T-helper 9 cell (primary cell): ENCODE results near the gene NSFL1C.
A peak's percentile ranks its signal among the peaks of the same experiment; 100 is the strongest.

ENCODE experiments used
- DNase-seq: peaks from one replicate; pipeline ENCODE4 v3.0.0-alpha.2; 2020

The NSFL1C gene

DNA sequence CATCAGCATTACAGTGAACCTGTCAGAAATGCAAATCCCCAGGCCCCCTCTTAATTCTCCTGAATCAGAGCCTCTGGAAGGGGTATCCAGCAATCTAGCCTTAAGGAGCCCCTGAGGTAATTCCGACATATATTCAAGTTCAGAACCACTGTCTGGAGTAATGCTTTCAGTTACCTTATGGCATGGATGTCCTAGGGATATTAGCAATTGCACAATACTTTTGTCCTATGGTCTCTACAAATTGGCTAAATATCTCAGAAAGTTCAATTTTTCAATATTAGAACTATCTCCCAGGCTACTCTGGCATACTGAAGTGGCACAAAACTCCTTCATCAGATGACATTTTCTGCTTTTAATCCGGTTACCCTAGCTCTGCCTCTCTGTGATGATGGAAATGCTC lies 6.4 kb downstream of the NSFL1C start:
- no peak for DNase-seq

DNA sequence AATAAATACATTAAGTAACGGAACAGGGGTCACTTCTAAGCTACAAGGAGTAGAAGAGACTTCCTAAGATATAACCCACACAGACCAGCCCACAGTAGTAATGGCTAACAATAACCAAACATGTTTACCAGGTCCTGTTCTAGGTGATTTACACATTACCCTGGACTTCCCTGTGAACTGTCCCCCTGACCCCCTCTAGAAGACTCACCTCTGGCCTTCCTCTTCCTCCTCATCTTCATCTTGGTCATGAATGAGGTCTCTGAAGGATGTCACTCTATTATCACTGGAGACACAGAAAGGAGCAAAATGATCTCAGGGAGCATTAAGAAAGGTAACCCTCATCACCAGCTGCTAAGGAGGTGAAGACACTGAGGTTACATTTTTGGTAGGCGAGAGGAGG lies 8.7 kb downstream of the NSFL1C start:
- DNase-seq = no peak

DNA sequence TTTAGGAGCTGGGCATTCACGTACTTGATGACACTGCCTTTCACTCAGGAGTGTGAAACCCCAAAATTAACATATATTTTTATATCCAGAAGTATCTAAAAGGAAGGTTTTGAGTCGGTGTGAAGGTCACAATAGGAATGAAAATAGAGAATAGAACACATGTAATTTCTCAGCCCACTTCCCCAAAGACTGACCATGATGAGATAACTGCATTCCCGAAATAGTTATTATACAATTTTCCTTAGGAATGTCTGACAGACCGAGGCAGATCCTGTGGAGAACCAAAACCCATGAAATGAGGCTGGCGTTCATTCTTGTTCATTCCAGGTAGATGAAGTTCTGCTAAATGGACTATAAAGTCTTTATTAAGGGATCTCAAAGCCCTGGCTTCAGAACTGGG lies 10.3 kb downstream of the NSFL1C start:
- DNase-seq = no peak

DNA sequence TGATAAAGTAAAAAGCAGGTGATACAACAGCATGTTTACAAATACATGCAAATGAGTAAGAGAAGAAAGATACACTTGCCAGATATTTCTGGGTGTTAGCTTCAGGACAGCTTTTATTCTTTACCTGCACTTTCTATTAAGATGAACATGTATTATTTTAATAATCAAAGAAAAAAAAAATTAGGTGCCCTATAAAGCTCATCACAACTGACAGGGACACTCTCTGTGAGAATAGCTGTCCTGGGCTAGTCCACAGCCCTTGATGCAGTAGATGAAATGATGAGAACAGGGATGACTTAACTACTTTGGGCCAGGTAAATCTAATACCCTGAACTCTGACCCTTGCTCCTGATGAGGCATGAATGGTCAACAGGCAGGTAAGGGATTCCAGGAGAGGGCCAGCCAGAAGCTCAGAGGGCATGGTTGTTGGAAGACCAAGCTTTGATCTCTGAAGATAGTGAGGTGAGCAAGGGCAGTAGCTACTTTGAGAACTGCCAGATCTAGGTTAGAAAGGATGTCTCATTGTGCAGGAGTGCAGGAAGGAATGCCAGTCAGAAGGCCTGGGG lies 15.6 kb downstream of the NSFL1C start:
- DNase-seq = no peak

DNA sequence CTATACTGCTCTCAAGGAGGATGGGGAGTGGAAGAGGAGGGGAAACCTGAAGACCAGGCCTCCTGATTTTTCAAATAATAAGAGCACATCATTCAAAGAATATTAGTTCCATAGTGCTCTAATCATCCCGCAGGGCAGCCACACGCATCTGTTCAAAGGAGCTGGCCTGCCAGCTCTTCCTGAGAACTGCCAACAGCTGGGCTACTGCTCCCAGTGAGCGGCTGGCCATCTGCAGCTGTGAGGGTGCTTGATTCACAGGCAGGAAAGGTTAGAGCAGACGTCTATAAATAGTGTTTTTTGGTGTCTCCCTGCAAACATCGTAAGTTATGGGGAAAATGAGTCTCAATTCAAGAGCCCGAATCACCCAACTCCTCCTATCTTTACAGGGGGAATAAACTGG lies 17.3 kb downstream of the NSFL1C start:
- DNase-seq = no peak

DNA sequence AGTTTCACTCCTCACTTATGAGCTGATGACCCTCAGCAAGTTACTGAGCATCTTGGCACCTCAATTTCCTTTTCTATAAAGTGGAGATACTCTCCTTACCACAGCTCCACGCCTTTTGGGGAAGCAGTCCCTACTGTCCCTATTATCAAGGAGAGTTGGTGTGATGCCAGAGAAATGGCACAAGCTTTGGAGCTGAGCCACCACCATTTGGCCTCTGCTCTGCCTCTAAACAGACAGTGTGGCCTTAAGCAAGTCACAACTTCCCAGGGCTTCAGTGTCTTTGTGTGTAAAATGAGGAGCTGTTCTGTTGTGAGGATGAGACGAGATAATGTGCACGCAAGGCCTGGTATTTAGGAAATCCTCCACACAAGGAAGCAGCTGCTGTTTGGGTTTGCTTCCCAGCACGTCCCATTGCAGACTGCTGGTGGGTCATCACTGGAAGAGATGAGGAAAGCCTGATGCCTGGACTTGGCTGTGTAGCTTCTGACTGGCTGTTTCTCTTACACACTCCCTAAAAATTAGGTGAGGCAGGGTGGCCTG lies 18.5 kb downstream of the NSFL1C start:
- DNase-seq = no peak

DNA sequence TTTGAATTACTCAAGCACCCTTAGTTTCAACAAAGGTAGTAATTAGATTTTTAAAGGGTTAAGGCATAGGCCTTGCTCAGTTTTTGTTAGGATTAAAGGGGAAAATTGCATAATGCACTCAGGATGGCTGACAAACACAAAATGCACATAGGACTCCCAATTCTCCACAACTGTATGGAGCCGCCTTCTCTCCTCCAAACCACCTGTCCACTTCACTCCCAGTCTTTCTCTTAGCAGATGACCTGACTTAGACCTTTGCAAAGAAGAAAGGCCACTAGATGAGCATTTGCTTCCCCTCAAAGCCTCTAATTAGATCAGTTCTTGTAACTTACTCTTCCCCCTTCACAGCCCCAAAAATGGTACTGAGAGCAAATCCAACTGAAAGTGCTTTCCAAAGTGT lies 20.1 kb downstream of the NSFL1C start:
- DNase-seq = no peak

DNA sequence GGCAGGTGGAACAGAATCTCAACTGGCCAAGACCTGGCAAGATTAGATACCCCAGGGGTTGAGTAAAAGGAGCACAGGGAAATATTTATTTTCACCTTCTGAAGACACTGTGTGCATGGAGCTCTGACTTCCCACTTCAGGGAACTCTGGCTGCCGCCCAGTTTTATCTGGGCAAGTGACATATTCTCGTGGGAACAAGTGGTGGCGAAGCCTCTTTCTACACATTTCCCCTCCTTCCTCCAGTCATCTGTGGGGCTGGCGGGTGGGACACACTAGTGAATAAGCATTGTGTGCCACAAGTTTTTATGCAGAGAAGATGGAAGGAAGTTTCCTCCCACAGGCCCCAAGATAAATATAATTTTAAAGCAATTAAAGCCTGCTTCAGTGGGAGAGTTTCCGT lies 23.6 kb downstream of the NSFL1C start:
- DNase-seq = no peak

DNA sequence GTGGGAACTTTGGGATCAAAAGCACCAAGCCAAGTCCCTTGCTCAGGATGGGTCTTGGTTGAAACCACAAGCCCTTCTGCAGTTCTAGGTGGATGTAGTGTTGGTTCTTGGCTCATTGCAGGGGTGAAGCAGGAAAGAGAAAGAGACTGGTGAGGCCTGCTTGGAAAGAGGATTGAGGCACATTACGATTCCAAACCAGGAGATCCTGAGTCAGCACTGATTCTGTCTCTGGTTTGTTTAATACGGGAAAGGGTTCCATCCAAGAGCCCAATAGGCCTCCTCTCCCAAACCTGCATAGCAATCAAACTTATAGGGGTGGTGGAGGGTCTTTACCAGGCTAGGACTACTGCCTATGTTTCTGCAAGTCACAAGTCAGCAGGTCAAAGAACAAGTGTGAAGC lies 24.3 kb downstream of the NSFL1C start:
- DNase-seq = no peak

DNA sequence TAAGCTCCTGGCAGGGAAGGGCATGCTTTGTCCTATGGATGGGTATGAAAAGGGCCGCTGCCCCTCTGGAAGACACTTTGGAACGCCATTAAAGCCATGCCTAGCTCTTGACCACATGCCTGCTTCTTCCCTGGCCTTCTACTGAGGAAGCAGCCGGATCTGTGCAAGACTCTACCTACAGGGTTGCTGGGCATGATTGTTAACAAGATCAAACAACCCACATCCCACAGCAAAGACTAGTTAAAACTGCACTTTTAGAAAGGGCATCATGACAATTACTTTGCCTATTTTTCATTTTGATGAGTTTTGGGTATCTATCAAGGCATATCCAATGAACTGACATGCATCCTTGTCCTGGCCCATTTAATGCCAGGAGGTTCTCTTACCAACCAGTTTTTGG lies 25.5 kb downstream of the NSFL1C start:
- no peak for DNase-seq

DNA sequence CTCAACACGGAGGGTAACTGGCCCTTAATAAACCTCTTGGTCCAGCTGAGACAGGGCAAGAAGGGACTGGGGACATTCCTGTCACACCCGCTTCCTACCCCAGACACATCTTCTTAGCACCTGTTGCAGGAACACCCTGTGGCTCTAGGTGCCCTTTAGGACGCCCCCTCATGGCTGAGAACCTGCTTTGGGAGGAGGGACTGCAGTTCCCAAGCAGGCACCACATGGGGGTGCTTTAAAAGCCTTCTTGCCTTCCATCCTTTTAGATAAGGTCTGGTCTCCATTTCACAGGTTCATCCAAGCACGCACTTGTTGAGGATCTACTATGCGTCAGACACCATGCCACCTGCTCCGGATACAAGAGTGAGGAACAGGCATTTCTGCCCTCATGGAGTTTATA lies 26.6 kb downstream of the NSFL1C start:
- DNase-seq = no peak

DNA sequence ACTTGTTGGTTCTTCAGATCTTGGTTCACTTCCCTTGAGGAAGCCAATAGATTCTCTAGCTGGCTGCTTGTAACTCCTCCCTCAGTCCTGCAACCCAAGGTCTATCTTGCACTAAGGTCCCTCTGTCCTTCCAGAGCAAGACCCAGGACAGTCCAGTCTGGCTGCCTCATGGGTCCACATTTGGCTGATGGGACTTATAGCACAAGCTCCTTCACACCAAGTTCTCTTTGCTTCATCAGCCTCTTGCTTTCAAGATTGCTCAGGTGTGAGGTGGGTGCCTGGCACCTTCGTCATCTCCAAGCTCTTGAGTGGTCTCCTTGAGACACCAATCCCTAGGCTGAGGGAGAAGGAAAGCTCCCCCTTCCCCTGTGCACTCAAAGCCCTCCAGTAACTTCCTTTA lies 28.3 kb downstream of the NSFL1C start:
- DNase-seq = no peak

DNA sequence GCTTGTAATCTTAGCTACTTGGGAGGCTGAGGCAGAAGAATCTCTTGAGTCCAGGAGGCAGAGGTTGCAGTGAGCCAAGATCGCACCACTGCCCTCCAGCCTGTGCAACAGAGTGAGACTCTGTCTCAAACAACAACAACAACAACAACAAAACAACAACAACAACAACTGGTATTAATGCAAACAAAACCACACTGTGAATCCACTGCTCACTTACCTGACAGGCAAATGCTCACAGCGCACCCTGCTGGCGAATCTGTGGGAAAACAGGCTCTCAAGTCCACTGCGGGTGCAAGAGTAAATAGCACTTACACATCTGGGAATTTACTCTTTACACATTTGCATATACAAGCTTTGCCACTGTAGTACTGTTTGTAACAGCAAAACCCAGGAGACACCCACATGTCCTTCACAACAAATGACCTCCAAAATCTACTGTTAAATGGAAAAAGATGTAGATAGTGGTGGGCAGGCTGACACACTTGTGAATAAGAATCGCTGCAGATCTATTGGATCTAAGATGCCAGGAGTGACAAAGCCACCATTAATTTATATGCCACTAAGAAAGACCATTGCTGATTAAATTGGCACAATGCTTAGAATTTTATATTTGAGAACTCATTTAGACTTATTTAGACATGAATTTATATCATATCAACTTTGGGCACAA lies 29.3 kb downstream of the NSFL1C start:
- peak; percentile 77 for DNase-seq

DNA sequence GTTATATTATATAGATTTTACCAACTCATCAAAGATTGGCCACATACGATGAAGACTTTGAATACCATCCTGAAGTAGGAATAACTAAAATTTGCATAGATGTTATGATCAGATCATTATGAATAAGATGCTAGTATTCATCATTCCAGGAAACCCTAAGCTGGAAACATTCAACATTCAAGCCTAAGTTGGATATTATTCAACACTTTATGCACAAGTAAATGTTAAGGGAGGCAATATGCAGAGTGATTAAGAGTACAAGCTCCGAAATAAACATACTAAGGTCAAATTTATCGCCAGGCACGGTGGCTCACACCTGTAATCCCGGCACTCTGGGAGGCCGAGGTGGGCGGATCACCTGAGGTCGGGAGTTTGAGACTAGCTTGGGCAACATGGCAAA lies 30.4 kb downstream of the NSFL1C start:
- DNase-seq = no peak

DNA sequence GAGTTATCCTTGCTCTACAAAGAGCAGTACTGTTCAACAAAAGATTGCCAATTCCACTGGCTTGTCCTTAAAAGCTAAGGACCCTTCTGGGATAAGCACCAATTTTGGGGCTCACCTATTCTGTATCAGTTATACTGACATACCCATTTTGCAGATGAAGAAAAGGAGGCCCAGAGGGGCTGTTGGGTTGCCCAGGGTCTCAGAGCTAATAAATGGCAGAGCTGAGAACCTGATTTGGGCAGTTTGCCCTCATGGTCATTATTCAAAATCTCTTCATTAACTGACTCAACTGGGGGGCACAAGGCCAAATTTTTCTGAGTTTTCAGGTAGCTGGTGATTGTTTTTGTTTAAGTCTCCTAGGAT lies 31.3 kb downstream of the NSFL1C start:
- no peak for DNase-seq

DNA sequence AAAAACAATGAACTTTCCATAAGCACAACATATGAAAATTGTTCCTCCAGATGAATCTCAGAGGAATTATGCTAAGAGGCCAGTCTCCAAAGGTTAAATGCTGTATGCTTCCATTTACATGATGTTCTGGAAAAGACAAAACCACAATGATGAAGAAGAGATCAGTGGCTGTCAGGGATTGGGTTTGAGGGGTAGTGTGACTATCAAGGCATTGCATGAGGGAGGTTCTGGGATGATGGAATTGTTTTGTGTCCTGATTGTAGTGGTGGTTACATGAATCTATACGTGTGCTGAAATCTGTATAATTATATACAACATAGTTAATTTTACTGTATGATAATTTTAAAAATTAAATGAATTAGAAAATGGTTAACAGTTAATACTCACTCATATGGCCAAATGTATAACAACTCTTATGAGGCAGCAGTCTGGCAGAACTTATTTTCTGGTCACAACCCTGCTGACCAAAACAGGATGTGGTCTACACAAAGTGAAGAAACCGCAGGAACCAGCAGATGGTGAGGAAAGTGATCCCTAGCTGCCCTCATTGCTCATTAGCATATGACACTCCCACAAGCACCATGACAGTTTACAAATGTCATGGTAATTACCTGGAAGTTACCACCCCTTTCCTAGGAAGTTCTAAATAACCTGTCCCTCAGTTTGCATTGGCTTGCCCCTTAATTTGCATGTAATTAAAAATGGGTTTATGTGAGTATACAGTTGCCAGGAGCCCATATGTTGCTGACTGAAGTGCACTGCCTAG lies 31.9 kb downstream of the NSFL1C start:
- DNase-seq = peak; percentile 32

DNA sequence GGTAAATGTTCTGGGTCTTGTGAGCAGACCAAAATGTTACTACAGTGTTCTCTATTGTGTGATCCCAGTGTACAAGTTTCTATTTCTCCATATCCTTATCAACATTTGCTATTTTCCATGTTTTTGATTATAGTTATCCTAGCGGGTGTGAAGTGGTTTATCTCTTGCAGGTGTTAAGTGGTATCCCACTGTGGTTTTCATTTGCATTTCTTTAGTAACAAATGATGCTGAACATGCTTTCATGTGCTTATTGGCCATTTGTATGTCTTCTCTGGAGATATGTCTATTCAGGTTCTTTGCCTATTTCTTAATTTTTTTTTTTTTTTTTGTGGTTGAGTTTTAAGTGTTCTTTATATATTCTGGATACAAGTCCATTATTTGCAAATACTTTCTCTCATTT lies 35.5 kb downstream of the NSFL1C start:
- DNase-seq = no peak

DNA sequence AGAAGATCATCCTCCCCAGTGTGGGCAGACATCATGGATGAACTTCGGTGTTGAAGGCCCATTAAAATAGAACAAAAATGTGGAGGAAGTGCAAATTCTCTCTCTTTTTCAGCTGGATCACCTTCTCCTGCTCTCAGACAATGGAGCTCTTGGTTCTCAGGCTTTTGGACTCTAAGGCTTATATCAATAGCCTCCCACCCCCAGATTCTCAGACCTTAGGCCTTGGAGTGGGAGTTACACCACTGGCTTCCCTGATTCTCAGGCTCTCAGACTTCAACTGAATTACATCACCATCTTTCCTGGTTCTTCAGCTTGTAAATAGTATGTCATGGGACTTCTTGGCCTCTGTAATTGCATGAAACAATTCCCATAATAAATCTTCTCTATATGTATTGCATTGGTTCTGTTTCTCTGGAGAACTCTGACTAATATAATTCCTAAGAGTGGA lies 36.6 kb downstream of the NSFL1C start:
- DNase-seq = no peak

DNA sequence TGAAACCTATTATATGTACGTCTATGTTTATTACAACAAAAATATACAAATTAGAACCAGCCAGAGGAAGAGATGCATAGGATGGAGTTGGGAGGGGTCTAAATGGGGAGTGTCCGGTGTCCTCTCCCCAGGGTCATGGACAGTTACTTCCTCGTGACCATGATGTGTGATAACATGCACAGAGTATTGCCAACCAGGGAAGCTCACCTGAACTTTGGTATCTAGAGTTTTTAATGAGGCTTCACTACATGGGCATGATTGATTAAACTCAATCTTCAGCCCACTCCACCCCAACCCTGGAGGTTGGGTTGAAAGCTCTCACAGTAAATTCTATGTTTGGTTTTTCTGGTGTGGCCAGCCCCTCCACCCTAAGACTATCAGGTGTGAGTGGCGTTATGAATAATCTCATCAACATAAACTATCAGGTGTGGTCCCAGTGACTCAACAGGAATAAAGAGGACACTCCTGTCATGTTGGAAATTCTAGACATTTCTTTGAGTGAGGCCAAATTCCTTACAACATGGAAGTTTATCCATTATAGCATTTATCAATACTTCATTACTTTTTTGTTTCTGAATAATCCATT lies 37.4 kb downstream of the NSFL1C start:
- DNase-seq = no peak

DNA sequence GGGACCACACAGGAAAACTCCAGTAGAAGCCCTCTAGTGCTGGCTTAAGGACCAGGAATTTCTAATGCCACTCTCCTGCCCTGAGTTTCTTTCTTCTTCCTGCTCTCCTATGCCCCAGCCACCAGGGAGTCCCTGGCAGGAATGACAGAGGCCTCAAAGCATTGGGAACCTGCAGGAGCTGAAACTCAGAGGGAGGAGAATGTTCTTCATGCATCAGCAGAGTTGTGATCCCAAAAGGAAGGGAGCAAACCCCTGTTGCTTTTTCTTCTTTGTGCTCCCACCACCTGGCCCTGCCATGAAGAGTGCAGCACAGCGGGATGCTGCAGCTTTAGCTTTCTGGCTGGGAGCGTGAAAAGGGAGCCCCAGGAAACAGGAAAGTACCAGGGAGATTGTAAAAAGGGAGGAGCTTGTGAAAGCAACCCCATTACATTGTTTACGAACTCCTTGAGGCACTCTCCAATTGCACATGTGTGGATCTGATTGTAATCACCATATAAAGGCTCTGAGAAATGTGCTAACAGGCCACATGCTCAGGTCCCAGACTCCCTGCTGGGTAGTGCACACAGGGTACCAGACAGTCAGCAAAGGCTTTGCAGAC lies 39.1 kb downstream of the NSFL1C start:
- no peak for DNase-seq

DNA sequence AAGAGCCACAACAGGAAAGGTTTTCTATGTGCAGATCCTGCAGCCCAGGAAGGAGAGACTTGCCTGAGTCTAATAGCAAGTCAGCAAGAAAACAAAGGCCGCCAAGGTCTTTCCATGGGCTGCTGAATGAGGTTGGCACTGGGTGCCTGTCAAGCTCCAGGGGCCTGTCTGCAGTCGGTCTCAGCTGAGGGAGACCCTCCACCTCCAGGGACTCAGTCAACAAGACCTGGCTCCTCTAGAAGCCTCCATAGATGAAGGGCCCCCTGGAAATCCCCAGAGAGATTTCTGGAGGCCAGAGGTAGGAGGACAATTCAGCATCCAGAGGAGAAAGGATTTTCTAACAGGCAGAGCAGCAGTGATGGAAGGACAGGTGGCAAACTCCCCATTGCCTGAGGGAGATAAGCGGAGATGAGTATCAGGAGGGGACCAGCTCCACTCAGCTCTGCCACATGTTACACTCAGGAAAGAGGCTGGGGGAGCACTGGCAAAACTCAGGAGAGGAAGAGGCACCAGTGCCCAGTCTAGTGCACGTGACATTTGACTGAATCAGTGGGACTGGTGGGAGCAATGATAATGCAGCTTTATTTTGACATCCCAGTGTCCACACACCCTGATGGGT lies 40.3 kb downstream of the NSFL1C start:
- no peak for DNase-seq

DNA sequence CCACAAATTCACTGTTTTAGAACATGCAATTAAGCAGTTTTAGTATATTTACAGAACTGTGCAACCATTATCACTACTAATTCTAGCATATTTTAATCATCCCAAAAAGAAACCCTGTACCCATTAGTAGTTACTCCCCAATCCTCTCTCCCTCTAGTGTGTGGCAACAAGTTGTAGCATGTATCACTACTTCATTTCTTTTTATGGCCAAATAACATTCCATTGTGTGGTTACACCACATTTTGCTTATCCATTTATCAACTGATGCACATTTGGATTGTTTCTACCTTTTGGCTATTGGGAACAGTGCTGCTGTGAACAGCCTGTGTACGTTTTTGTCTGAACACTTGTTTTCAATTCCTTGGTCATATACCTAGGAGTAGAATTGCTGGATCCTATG lies 42.3 kb downstream of the NSFL1C start:
- DNase-seq = no peak

DNA sequence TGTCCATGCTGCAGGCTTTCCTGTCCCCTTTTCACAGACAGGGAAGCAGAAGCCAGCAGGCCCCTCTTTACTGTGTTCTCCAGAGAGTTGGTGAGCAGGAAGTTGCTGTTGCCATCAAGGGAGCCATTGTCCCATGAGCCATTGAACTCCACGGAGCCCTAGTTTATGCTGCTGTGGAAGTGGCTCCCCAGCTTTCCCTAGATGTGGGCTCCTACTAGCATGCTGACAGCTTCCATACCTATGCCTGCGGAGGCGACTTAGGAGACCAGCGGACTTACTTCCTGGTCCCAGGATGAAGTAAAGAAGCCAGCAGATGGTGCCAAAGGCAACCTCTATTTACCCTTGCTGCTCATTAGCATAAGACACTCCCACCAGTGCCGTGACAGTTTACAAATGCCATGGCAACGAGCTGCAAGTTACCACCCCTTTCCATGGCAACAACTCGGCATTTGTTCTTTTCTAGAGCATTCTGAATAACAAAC lies 43.0 kb downstream of the NSFL1C start:
- no peak for DNase-seq
